HG03103 (cell line): ENCODE measurements around the gene GRIN2C.

Source experiments
- ATAC-seq: cut with Tn5 transposase; IDR thresholded peaks from one replicate; pipeline ENCODE4 v1.9.1; 2021; ENCODE audit warnings: low read depth; ENCODE audit not compliant: unreplicated experiment

Gene GRIN2C

DNA sequence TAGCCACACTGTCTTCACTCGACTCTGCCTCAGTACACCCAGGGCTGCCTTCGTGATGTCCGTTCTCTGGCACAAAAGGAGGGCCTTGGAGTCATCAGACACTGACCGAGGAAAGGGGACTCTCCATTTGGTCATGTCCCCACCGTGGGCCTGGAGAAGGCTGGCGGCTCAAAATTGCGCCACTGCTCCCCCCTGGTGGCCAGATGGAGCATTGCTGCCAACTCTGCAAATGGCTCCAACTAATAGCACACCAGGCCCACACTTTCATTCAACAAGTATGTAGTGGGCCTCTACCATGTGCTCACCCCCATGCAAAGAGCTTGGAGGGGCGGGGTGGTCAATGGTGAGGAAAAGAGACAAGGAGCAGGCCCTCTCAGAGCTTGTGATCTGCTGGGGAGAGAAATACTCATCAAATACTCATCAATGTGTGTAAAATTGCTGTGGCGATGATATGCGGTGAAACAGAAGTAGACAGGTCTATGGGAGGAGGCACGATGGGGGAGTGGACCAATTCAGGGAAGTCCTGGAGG lies 5.2 kb upstream of the GRIN2C start:
- ATAC-seq: no peak

DNA sequence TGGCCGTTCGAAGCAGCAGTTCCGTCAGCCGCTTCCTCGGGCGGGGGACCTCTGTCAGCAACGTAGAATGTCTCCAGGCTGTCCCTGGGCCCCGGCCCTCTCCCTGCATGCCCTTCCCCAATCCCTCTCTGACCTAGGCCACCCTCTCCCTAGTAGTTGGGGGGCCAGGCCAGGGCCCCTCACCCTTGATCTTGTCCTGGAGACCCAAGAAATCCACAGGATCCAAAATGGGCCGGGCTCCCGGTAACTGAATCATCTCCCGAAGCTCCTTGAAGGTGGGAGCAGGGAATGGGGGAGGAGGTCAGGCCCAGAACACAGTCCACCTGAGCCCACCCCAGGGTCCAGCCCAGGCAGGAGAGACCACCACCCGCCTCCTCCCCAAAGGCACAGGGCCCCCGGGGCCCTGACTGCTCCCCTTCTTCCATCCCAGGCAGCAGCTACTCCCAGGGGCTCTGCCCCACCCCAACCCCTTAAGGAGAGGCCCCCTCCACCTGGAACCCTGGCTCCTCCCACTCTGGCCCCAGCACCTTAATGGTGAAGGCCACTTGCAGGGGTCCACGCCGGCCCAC lies 4.7 kb upstream of the GRIN2C start:
- ATAC-seq: no peak

DNA sequence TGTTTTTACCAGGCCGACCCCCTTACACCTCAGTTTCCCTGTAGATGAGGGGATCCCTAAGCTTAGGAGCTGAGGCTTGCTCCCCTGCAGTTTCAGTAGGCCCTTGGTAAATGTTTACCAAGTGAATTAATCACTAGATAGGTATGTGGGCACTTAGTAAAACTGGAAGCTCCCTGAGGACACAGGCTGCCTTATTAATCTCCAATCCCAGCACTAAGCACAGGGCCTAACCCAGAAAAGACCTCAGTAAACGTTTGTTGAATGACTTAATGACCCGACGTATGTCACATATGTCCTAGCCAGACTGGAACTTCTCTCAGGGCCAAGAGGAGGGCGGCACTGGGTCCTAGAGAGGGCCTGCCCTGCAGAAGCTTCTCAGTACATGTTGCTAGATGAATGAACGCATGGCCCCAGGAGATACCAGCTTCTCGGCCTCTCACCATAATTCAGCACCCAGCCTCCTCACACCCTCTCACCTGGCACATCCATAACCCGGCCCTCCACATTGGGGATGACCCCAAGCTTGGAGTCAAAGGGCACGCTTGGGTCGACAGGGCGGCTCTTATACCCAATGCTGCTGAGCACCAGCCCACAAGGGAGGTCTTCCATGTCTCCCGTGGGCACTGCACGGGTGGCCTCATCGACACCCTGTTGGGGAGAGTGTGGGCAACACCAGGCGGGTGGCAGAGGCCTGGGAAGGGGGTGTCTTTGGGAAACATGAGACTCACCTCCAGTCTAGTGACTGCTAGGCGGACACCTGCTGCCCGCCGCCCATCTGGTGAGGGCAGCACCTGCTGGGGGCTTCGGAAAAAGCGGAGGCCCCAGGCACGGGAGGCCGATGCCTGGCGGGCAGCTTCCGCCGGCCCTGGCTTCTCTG lies 4.0 kb upstream of the GRIN2C start:
- ATAC-seq: no peak

DNA sequence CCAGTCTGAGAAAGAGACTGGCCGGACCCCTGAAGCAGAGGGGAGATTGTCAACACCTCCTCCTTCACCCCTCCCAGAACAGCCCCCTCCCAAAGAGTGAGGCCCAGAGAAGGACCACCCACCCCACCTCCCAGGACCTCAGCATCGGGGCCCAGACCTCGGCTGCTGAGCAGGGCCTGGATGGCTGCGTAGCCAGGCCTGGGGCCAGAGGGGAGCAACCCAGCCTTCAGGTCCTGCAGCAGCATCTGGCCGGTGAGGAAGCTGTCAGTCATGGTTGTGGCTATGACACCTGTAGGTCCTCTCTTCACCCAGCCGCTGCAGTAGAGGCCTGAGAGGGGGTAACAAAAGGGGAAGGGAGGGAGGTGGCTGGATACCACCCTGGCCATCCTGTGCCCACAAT lies 3.2 kb upstream of the GRIN2C start:
- no peak for ATAC-seq

DNA sequence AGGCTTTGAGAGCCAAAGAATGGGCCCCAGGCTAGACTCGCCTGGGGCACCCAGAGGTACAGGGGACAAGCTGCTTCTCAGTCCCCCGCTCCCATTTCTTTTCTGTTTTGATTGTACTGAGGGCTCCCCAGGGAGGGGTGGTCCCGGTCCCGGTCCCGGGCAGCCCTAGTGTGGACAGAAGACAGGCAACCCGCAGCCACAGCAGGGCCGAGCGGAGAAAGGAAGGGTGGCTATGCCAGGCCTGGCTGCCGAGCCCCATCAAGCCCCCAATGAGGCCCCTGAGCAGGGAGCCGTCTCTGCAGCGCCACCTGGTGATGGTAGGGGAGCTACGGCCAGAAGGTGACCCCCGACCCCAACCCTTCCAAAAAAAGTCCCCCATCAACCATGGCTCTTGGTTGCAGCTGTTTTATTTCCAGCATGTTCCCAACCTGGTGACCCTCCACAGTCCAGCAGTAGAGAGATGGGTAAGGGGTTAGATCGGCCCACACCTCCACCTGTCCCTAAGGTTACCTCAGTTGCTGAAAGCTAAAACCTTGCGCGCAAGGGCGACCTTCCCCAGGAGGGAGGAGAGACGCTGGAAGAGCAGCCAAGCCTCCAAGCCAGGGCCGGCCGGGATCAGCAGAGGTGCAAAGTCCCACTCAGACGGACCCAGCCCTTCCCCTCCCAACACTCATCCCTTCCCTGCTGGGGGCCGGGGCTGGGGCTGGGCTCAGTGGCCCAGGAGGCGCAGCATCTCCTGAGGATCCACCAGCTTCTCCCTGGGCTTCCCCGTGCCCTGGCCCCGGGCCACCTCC lies 2.6 kb upstream of the GRIN2C start:
- no peak for ATAC-seq

DNA sequence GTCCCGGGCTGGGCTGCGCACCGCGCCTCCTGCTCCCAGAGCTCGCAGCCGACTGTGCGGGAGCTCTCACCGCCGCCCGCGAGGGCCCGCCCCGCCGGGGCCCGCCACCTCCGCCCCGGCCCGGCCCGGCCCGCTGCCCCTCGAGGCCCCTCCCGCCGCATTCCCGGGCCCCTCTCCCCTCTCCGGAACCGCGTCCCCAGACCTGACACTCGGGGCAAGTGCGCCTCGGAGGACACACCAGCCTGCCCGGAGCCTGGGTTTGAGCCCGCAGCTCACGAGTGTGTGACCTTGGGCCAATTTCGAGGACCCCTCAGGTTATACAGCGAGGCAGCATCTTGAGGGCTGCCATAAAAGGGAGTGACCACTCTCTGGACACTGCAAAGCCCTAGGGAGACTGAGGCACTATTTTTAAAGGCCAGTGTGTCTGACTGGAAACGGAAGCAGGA lies 2.0 kb upstream of the GRIN2C start:
- ATAC-seq: no peak

DNA sequence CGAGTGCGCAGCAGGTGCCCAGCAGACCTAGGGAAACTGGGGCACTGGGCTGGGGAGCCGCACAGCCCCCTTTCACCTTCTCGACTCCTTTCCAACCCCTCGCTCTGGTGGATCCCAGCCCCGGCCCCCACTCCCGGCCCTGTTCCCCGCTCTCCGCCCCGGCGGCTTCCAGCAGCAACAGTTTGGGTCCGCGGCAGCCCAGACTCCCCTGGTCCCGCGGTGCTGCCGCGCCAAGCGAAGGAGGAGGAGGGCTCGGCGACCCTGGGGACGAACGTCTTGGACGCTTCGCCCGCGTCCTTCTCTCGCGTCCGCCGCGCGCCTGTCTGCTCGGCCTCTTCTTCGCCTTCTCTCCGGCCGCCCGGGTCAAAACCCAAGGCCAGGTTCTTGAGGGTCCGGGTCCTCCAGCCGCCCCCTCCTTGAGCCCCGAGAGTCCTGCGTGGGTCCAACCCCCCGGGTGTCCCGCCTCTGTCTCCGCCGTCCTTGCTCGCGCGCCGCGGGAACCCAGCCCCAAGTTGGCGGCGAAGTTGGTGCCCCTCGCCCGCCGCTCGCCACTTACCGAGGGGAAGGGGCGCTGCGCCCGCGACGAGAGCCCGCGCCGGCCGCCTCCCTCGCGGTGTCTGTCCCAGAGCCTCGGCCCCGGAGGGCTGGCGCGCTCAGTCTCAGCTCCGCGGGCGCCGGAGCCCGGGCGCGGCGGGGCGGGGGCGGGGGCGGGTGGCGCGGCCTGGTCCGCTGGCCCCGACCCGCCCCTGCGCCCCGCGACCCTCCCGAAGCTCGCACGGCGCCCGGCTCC lies 1.4 kb upstream of the GRIN2C start:
- no peak for ATAC-seq

DNA sequence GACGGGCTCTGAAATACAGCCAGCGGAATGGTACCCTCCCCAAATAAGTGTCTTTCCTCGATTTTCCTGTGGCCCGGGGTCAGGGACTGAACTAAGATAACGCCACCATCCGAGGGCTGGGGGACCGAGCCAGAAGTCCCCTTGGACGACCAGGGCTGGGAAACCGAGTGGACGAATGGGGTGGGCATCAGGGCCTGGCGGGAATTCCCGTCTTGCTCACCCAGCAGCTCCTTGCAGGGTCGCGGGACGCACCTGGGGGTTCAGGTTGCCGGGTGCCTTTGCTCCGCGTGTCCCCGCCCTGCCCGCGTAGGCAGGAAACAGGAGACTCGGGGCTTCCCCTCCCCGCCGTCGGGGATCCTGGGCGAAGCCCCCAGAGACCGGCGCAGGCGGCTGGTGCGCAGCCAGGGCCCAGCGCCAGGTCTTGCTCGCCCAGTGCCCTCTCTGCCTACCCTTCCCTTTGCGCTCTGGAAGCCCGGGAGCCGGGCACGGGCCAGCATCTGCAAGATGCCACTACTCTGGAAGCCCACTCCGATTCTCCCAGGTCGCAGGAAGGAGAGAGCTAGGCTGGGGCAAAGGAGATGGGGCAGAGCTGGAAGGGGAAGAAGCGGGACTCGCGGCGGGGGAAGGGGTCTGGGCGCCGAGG lies 665 bp upstream of the GRIN2C start:
- ATAC-seq: no peak

DNA sequence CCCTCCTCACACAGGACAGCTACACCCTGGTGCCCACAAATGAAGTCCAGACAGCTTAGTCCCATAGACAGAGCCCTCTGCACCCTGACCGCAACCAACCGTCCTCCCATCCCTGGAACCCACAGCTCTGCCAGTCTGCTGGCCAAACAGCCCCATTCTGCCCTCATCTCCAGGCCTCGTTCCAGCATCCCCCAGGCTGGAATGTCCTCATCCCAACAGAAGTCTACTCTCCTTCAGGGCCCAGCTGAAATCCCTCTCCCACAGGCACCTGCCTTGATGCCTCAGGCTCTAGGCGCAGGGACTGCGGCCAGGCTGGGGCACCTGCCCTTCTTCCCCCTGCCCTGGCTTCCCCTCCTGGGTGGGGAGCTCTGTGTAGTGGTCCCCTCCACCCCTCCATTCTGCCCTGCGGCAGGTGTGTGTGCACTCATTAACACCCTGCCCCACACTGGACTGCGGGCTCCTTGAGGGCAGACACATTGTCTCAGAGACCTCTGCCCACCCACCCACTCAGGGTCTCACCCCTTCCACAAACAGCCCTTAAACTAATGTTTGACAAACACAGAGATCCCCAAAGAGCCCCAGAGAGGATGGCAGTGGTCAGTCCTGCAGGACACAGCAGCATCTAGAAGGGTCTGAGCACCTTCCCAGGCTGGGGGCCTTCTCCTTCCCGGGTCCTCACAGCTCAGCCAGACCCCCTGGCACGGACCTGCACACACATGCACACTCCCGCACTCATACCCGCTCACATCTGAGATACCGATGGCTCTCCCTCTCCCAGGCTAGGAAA lies 820 bp downstream of the GRIN2C start:
- no peak for ATAC-seq

DNA sequence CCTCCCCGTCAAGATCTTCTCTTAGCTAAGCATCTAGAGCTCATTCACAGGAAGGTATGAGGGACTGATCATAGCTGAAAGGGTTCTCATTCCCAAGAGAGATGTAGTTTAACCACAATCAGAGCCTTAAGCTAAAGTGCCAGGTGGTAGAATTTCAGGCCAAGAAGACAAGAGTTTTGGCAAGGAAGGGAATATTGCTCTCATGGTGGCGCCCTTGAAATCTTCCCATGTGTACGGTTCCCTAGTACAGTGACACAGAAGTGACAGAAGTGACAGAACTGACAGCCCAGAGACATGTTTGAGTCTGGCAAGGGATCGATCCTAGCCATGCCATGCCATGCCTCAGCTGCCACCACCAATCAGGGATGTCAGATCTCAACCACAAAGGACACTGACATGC lies 2.5 kb downstream of the GRIN2C start:
- no peak for ATAC-seq

DNA sequence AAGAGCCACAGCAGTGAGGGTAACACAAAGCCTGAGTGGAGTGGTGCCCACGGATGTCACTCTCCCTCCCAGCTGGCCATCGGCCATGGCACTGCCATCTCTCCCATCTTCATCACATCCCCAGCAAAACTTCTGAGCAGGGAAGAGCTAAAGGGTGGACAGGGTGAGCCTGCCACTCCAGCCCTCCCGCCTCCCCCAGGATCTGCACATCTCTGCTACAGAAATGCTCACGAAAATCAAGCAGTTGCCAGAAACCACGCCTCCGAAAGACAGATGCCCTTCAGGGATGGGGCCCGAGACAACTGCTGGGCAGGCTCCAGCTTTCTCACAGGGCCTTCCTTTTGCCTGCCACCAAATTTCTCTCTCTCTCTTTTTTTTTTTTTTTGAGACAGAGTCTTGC lies 3.6 kb downstream of the GRIN2C start:
- no peak for ATAC-seq

DNA sequence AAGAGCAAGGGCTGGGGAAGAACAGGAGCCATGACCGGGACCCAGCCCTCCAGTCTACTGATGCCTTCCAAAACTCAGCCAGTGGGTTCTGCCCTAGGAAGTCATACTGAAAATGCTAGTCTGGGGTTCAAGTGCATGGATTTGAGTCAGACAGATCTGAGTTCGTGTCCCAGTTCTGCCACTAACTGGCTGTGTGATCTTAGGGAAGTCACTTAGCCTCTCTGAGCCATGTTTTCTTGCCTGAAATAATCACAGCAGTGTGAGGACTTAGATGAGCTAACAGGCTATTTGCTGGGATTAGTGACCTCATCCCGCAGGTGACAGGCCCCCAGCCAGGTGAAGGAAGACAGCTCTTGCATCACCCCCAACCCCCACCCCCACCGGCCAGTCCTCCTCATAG lies 4.4 kb downstream of the GRIN2C start:
- no peak for ATAC-seq

DNA sequence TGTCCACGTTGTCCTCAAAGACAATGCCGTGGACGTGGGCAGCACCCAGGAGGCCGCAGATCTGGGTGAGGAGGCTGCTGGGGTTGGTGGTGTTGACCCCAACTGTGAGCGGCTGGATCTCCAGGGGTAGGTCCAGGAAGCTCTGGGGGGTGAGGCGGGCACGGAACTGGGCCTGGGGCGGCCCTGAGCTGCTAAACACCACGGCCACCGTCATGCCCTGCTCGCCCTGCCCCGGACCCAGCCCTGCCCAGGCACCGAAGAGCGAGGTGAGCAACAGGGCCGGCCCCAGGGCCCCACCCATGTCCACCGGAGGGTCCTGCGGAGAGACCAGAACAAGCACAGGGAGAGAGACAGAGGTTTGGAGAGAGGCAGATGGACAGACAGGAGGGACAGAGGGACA lies 4.9 kb downstream of the GRIN2C start:
- no peak for ATAC-seq

DNA sequence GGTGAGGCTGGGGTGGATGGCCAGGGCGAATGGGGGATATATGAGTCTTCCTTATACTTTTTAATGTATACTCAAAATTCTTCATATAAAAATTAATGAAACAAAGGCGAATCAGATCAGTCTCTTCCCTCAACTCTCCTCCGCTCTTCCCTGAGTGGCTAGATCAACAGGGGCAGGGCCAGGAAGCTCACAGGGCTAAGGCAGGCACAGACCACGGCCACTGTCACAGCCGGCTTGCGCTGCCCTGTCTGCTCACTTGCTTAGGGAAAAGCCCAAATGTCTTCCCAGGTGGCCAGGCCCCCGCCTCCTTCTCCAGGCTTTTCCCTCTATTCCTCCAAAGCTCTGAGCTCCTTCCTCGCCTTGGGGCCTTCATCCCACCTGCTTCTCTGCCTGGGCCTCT lies 6.0 kb downstream of the GRIN2C start:
- no peak for ATAC-seq

DNA sequence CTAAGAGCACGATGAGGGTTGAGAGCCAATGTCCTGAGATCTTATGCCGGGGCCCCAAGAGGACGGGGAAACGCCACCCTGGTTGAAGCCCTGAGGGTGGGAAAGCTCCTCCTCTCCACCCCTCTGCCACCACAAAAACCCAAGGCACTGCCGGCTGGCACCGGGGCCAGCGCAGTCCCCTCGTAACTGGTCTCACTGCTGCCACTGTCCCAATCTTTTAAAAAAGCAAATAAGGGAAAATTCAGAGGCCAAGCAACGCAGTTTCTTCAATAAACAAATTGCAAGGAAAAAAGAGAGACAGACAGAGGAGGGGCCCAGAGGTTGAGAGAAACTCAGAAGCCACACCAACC lies 6.7 kb downstream of the GRIN2C start:
- ATAC-seq: no peak

DNA sequence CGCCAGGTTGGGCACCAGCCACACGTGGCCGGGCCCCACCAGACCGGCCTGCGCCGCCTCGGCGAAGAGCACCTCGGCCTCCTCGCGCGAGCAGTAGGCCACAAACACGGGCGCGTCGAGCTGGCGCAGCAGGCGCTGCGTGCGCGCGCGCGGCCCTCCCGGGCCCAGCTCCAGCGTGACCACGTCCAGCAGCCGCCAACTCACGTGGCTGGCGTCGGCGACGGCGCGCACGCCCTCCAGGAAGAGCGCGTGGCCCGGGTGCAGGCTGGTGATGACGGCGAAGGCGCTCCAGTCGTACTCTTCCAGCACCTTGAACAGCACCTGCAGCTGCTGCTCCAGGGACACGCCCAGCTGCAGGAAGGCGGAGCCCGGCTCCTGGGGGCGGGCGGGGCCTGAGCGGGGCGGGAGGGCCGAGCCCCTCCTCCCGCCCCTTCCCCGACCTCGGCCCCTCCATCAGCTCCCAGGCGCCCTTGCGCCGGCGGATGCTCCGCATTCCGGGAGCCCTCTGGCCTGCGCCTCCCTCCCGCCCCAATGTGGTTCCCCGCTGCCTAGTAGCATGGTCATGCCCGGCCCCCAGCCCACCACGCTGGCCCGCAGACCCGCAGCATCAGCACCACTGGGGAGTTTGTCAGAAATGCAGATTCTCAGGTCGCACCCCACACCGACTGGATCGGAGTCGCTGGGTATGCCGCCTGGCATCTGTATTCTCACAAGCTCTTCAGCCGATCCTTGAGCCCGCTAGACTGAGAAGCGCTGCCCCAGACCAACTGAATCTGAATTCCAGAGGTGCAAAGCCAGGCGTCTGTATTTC lies 7.2 kb downstream of the GRIN2C start:
- ATAC-seq: no peak

DNA sequence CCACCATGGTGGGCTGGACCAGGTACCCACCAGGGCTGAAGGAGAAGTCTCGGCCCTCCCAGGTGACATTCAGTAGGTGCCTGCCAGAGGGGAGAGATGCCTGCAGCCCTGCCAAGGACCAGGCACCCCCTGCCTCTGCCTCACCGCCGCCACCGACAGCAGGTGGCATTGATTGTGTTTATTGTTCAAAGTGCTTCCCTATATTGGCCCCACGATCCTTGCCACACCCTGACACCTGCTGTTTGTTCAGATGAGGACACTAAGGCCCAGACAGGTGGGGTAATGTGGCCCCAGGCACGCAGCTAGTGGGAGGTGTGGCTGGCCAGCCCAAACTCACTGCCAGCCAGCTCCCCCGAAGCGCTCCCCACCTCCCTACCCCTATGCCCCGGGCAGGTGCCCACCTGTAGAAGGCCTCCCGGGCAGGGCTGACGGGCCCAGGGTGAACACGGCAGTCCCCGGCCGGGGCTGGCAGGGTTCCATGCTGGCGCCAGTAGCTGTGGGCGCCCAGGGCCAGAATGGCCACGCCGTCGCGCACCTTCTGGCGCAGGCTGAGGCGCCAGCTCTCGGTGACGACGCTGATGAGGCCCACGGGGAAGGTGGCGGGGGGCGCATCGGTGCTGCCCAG lies 8.0 kb downstream of the GRIN2C start:
- ATAC-seq: no peak

DNA sequence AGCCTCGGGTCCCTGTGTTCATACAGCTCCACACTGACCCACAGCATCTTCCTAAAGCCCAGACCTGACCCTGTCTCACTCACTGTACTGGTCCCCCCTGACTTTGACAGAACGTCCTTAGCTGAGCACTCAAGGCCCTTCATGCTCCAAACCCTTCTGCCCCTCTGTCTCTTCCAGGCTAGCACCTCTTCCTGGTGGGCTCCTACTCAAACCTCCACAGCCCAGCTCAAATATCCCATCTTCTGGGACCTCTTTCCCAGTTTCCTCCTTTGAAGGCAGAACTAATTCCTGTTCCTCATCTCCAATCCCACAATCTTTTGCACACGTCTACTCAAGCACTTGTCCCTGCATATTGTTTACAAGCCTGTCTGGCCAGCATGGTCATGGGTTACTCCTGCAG lies 8.8 kb downstream of the GRIN2C start:
- no peak for ATAC-seq
